Caco-2 (cell line): ENCODE data around the gene LRRC4. TPM values are rescaled to one million over a fixed set of nuclear protein-coding genes. Genes with fewer than 3 reads are reported as not detected.

Experiments used
- BruUV-seq: library from RNA; stranded (reverse); fragments of 400-500 nt; replicated peaks from 2 replicates; lab custom pipeline; 2021; lab: Mats Ljungman, UMichigan
- CTCF ChIA-PET: fragments of 300-600 bp; sonication (Branson Sonifier 250); formaldehyde crosslinking; loops from one replicate; lab custom pipeline; 2022; ENCODE audit warnings: antibody characterized with exemption; lab: Charles Lee
- POLR2A ChIA-PET: fragments of 300-600 bp; sonication (Branson Sonifier 250); formaldehyde crosslinking; loops from one replicate; lab custom pipeline; 2022; ENCODE audit warnings: antibody characterized with exemption; lab: Charles Lee
- DNase-seq, 2 experiments: peaks; one replicate each; pipeline versions ENCODE4 v3.0.0 to v3.0.0-alpha.2; 2020 to 2022
- H3K27me3 ChIP-seq: replicated peaks from 2 replicates; pipeline ENCODE4 v1.6.0; 2011; ENCODE audit warnings: low read length; ENCODE audit not compliant: control insufficient read depth, insufficient read depth
- H3K36me3 ChIP-seq: 2 replicates; pipeline ENCODE4 v1.5.1; 2011; ENCODE audit warnings: low read length; ENCODE audit not compliant: control insufficient read depth, insufficient read depth
- H3K4me1 ChIP-seq: fragments of 250-450 bp; sonication (Bioruptor Pico); 2 replicates; pipeline ENCODE4 v1.5.1; 2020; ENCODE audit warnings: mild to moderate bottlenecking
- H3K4me3 ChIP-seq: 2 replicates; pipeline ENCODE4 v1.5.1; 2011; ENCODE audit warnings: low read depth, mild to moderate bottlenecking, control low read depth, low read length
- H3K9me3 ChIP-seq: fragments of 250-450 bp; sonication (Bioruptor Pico); 2 replicates; pipeline ENCODE4 v1.5.1; 2020; ENCODE audit warnings: mild to moderate bottlenecking, moderate library complexity
- H3K27ac Mint-ChIP-seq: one replicate; pipeline ENCODE4 v1.8.0; 2022; ENCODE audit warnings: mixed read lengths; ENCODE audit not compliant: unreplicated experiment
- H3K27me3 Mint-ChIP-seq: one replicate; pipeline ENCODE4 v1.8.0; 2022; ENCODE audit warnings: mixed read lengths; ENCODE audit not compliant: insufficient read depth, unreplicated experiment
- H3K36me3 Mint-ChIP-seq: one replicate; pipeline ENCODE4 v1.8.0; 2022; ENCODE audit warnings: mild to moderate bottlenecking, mixed read lengths; ENCODE audit not compliant: insufficient read depth, unreplicated experiment
- H3K4me1 Mint-ChIP-seq: one replicate; pipeline ENCODE4 v1.8.0; 2022; ENCODE audit warnings: low read depth, mixed read lengths; ENCODE audit not compliant: unreplicated experiment
- H3K4me3 Mint-ChIP-seq: one replicate; pipeline ENCODE4 v1.8.0; 2022; ENCODE audit warnings: mild to moderate bottlenecking, moderate library complexity, mixed read lengths; ENCODE audit not compliant: unreplicated experiment
- H3K9me3 Mint-ChIP-seq: one replicate; pipeline ENCODE4 v1.8.0; 2022; ENCODE audit warnings: mixed read lengths; ENCODE audit not compliant: unreplicated experiment
- CTCF ChIP-seq, 2 experiments: fragments of 200-600 bp in 1 of 2; IDR thresholded peaks; 1 replicate in 1 of 2; 2 replicates in 1 of 2; pipeline versions ENCODE4 v1.5.1 to v1.8.0; 2011 to 2022; ENCODE audit warnings: antibody characterized with exemption in 1 of 2, control low read depth in 1 of 2, inconsistent platforms in 1 of 2, low read depth in 1 of 2, low read length in 1 of 2, mild to moderate bottlenecking in 1 of 2, moderate library complexity in 1 of 2; ENCODE audit not compliant: insufficient read depth in 1 of 2, severe bottlenecking in 1 of 2, unreplicated experiment in 1 of 2
- intact Hi-C: fragments of 100-400 bp; cut with micrococcal nuclease; formaldehyde crosslinking; loops from one replicate; pipeline ENCODE4 v1.10.0; 2022; ENCODE audit not compliant: unreplicated experiment
- total RNA-seq: library from RNA; stranded (reverse); gene quantifications from 2 replicates; pipeline ENCODE4 v1.2.3, GENCODE V29; 2022

Gene LRRC4
- total RNA-seq, 1 experiment from 2014 or later: not detected

GRCh38 chr7:128066395-128066794 lies 35.2 kb upstream of the LRRC4 start:
- Mint-ChIP-seq H3K36me3 (peaks cover 35% of the 10 kb centered on the region), H3K9me3 (no peaks in the 10 kb centered on the region), H3K4me3 (no peak overlapping the region), H3K27me3 (no peaks in the 10 kb centered on the region), H3K27ac (no peak overlapping the region), H3K4me1 (no peaks in the 10 kb centered on the region)
- intact Hi-C loops: no loop called here
- no TSS peak for BruUV-seq
- no peak for DNase-seq
- H3K9me3 ChIP-seq: no peaks in the 10 kb centered on the region
- ChIA-PET POLR2A (no interaction called here), CTCF (no interaction called here)
- no peak for TF ChIP-seq CTCF (IDR thresholded peaks at IDR 0.05; ENCODE audit: insufficient read depth in 1 of 2, low read depth in 1 of 2, low read length in 1 of 2, severe bottlenecking in 1 of 2, unreplicated experiment in 1 of 2)
- H3K27me3 ChIP-seq: no peaks in the 10 kb centered on the region
- no peaks in the 10 kb centered on the region for H3K4me1 ChIP-seq
- no peaks in the 10 kb centered on the region; the same call in 1 of the 2 replicates for H3K36me3 ChIP-seq
- H3K4me3 ChIP-seq: no peak overlapping the region

- intact Hi-C loops: no loop called here
- DNase-seq: no peak
- no peaks in the 10 kb centered on the region; the same call in 1 of the 2 replicates for H3K36me3 ChIP-seq
- H3K27me3 ChIP-seq: no peaks in the 10 kb centered on the region
- no TSS peak for BruUV-seq
- Mint-ChIP-seq H3K27me3 (no peaks in the 10 kb centered on the region), H3K36me3 (peaks cover 34% of the 10 kb centered on the region), H3K4me1 (no peaks in the 10 kb centered on the region), H3K27ac (no peak overlapping the region), H3K9me3 (no peaks in the 10 kb centered on the region), H3K4me3 (no peak overlapping the region)
- no peaks in the 10 kb centered on the region for H3K9me3 ChIP-seq
- ChIA-PET POLR2A (no interaction called here), CTCF (no interaction called here)
- H3K4me3 ChIP-seq: no peak overlapping the region
- no peaks in the 10 kb centered on the region for H3K4me1 ChIP-seq
- TF ChIP-seq CTCF (IDR thresholded peaks at IDR 0.05; ENCODE audit: insufficient read depth in 1 of 2, low read depth in 1 of 2, low read length in 1 of 2, severe bottlenecking in 1 of 2, unreplicated experiment in 1 of 2): no peak
These were observed 34.6 kb upstream of the LRRC4 start for GRCh38 chr7:128065872-128066271.

GRCh38 chr7:128063088-128063487 lies 31.9 kb upstream of the LRRC4 start:
- no peak overlapping the region for H3K4me3 Mint-ChIP-seq
- CTCF ChIA-PET: no interaction called here
- no peaks in the 10 kb centered on the region for H3K9me3 ChIP-seq
- DNase-seq: no peak
- H3K27me3 ChIP-seq: no peaks in the 10 kb centered on the region
- no peaks in the 10 kb centered on the region for H3K27me3 Mint-ChIP-seq
- peaks cover 44% of the 10 kb centered on the region for H3K36me3 Mint-ChIP-seq
- BruUV-seq: no TSS peak
- H3K4me1 Mint-ChIP-seq: no peaks in the 10 kb centered on the region
- H3K4me1 ChIP-seq: no peaks in the 10 kb centered on the region
- H3K36me3 ChIP-seq: no peaks in the 10 kb centered on the region; the same call in 1 of the 2 replicates
- H3K9me3 Mint-ChIP-seq: no peaks in the 10 kb centered on the region
- TF ChIP-seq CTCF (IDR thresholded peaks at IDR 0.05; ENCODE audit: insufficient read depth in 1 of 2, low read depth in 1 of 2, low read length in 1 of 2, severe bottlenecking in 1 of 2, unreplicated experiment in 1 of 2): no peak
- intact Hi-C loops: no loop called here
- no peak overlapping the region for H3K4me3 ChIP-seq
- H3K27ac Mint-ChIP-seq: no peak overlapping the region
- POLR2A ChIA-PET: no interaction called here
